Neural cell (in vitro differentiated cells): ENCODE results near the gene CNIH3.

ENCODE experiments used
- POLR2AphosphoS5 ChIP-seq: IDR thresholded peaks from 2 replicates; pipeline ENCODE4 v1.6.1; 2012
- TF ChIP-seq, protein P1 (sequence below): fragments of 450-650 bp; IDR thresholded peaks from 2 replicates; pipeline ENCODE4 v1.5.1; 2014; ENCODE audit warnings: antibody characterized with exemption, mild to moderate bottlenecking, moderate library complexity; ENCODE audit not compliant: poor library complexity, severe bottlenecking

DNA sequence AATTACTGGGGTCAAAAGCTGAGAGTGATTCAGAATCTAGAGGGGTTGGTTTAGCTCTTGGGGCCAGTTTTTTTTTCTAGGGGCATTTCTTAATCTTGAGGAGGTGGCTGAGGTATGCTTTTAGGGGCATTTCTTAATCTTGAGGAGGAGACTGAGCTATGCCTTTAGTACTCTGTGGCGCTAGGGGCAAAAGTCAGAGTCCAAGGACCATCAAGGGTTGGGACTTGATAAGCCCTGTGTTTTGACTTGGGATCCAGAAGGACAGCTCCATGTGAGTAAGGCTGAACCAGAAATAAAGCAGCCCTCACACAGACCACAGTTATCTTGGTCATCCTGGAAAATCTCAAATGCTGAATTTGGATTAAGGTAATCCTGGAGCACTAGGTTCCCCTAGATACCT, 3.9 kb upstream of the CNIH3 start:
- TF ChIP-seq POLR2AphosphoS5, result no peak
- TF ChIP-seq, protein P1, sequence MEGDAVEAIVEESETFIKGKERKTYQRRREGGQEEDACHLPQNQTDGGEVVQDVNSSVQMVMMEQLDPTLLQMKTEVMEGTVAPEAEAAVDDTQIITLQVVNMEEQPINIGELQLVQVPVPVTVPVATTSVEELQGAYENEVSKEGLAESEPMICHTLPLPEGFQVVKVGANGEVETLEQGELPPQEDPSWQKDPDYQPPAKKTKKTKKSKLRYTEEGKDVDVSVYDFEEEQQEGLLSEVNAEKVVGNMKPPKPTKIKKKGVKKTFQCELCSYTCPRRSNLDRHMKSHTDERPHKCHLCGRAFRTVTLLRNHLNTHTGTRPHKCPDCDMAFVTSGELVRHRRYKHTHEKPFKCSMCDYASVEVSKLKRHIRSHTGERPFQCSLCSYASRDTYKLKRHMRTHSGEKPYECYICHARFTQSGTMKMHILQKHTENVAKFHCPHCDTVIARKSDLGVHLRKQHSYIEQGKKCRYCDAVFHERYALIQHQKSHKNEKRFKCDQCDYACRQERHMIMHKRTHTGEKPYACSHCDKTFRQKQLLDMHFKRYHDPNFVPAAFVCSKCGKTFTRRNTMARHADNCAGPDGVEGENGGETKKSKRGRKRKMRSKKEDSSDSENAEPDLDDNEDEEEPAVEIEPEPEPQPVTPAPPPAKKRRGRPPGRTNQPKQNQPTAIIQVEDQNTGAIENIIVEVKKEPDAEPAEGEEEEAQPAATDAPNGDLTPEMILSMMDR, result no peak
